Hematopoietic multipotent progenitor cell treated with erythropoietin and hydrocortisone succinate and interleukin-3 and kit ligand, for 17 days (in vitro differentiated cells): Measurements from ENCODE around the gene EFCAB14.
A peak's percentile ranks its signal among the peaks of the same experiment; 100 is the strongest.
"Not testable (repeated sequence)": the region's sequence is repeated elsewhere in the genome, so short reads cannot be mapped to it uniquely, and the experiment has no call there.

ENCODE experiments used
- DNase-seq: peaks from one replicate; pipeline ENCODE4 v3.0.0-alpha.2; 2015; ENCODE audit warnings: low spot score

The EFCAB14 gene

GRCh38 chr1:46686255-46686654 is 32.7 kb downstream of the EFCAB14 start:
- DNase-seq: no peak

GRCh38 chr1:46684670-46685069 is 34.2 kb downstream of the EFCAB14 start:
- no peak for DNase-seq

- DNase-seq: no peak
Observed at GRCh38 chr1:46682064-46682463, 36.9 kb downstream of the EFCAB14 start.

- no peak for DNase-seq
Observed at GRCh38 chr1:46681333-46682034, 37.4 kb downstream of the EFCAB14 start.

- DNase-seq: no peak
Observed at GRCh38 chr1:46679789-46680573, 38.9 kb downstream of the EFCAB14 start.

GRCh38 chr1:46677339-46677738 is 41.6 kb downstream of the EFCAB14 start:
- no peak for DNase-seq

GRCh38 chr1:46676531-46676930 is 42.4 kb downstream of the EFCAB14 start:
- peak; percentile 44 for DNase-seq

GRCh38 chr1:46675549-46676314 is 43.2 kb downstream of the EFCAB14 start:
- peak; percentile 82 for DNase-seq

- peak; percentile 84 for DNase-seq
Observed at GRCh38 chr1:46673749-46674182, 45.1 kb downstream of the EFCAB14 start.

GRCh38 chr1:46672696-46673095 is 46.2 kb downstream of the EFCAB14 start:
- no peak for DNase-seq

- DNase-seq: no peak
Observed at GRCh38 chr1:46671554-46671953, 47.4 kb downstream of the EFCAB14 start, which contains the start of gene TEX38. TSS of gene TEX38 (plus strand) at chr1:46671854. CDS start at chr1:46671935, 81 bp downstream.

- peak; percentile 60 for DNase-seq
Observed at GRCh38 chr1:46670134-46670533, 48.8 kb downstream of the EFCAB14 start.

- DNase-seq: peak; percentile 73
Observed at GRCh38 chr1:46667782-46668760, 50.8 kb downstream of the EFCAB14 start, which contains the start of gene ATPAF1. TSS of gene ATPAF1 (minus strand) at chr1:46668364. CDS start at chr1:46668322, 42 bp downstream.

GRCh38 chr1:46665983-46666382 is 52.9 kb downstream of the EFCAB14 start:
- no peak for DNase-seq

- DNase-seq: not testable (repeated sequence)
Observed at GRCh38 chr1:46662919-46663318, 56.0 kb downstream of the EFCAB14 start.

- DNase-seq: not testable (repeated sequence)
Observed at GRCh38 chr1:46660116-46660515, 58.8 kb downstream of the EFCAB14 start.

GRCh38 chr1:46659307-46659870 is 59.5 kb downstream of the EFCAB14 start:
- DNase-seq: no peak

- no peak for DNase-seq
Observed at GRCh38 chr1:46657775-46658174, 61.1 kb downstream of the EFCAB14 start.

GRCh38 chr1:46656643-46657042 is 62.3 kb downstream of the EFCAB14 start:
- no peak for DNase-seq

GRCh38 chr1:46655848-46656247 is 63.1 kb downstream of the EFCAB14 start:
- DNase-seq: no peak

GRCh38 chr1:46654698-46655097 is 64.2 kb downstream of the EFCAB14 start:
- not testable (repeated sequence) for DNase-seq
